WTC11 (cell line): ENCODE measurements around the gene AHR. TPM values are rescaled to one million over a fixed set of nuclear protein-coding genes. Genes with fewer than 3 reads are reported as not detected.

Experiments used
- ATAC-seq: fragments of 200-7000 bp; cut with Tn5 transposase; 2 replicates; pipeline ENCODE4 v1.10.0; 2021; ENCODE audit warnings: mild to moderate bottlenecking, moderate library complexity
- CTCF ChIA-PET: fragments of 300-600 bp; sonication (Branson Sonifier 250); formaldehyde crosslinking; loops from one replicate; lab custom pipeline; 2021; ENCODE audit warnings: antibody characterized with exemption; lab: Charles Lee
- POLR2A ChIA-PET: fragments of 350-600 bp; sonication (Branson Sonifier 250); formaldehyde crosslinking; loops from one replicate; lab custom pipeline; 2021; ENCODE audit warnings: antibody characterized with exemption; lab: Charles Lee
- DNase-seq: peaks from one replicate; pipeline ENCODE4 v3.0.0; 2021; ENCODE audit warnings: low spot score
- H3K27ac Mint-ChIP-seq: 2 replicates; pipeline ENCODE4 v1.8.0; 2021; ENCODE audit warnings: mixed read lengths
- H3K27me3 Mint-ChIP-seq: 2 replicates; pipeline ENCODE4 v1.8.0; 2021; ENCODE audit warnings: low read depth, mild to moderate bottlenecking, moderate library complexity, mixed read lengths
- H3K36me3 Mint-ChIP-seq: 2 replicates; pipeline ENCODE4 v1.8.0; 2021; ENCODE audit warnings: mixed read lengths
- H3K4me1 Mint-ChIP-seq: 2 replicates; pipeline ENCODE4 v1.8.0; 2022; ENCODE audit warnings: mixed read lengths
- H3K4me3 Mint-ChIP-seq: 2 replicates; pipeline ENCODE4 v1.8.0; 2021; ENCODE audit warnings: mild to moderate bottlenecking, moderate library complexity, mixed read lengths
- H3K9me3 Mint-ChIP-seq: 2 replicates; pipeline ENCODE4 v1.8.0; 2021; ENCODE audit warnings: mixed read lengths
- ATF1 ChIP-seq: sonication (generic); formaldehyde crosslinking; IDR thresholded peaks from 2 replicates; pipeline ENCODE4 v1.8.1; 2023; ENCODE audit warnings: mild to moderate bottlenecking, moderate library complexity, missing genetic modification reagents
- CTCF ChIP-seq: fragments of 200-600 bp; IDR thresholded peaks from 2 replicates; pipeline ENCODE4 v1.8.0; 2022; ENCODE audit warnings: antibody characterized with exemption
- E2F1 ChIP-seq: sonication (generic); formaldehyde crosslinking; IDR thresholded peaks from 2 replicates; pipeline ENCODE4 v1.8.0; 2022; ENCODE audit warnings: mild to moderate bottlenecking, missing genetic modification reagents
- ERG ChIP-seq: fragments of 250-450 bp; sonication (Bioruptor Pico); IDR thresholded peaks from 2 replicates; pipeline ENCODE4 v1.8.0; 2021; ENCODE audit warnings: mild to moderate bottlenecking
- ESRRA ChIP-seq: sonication (generic); formaldehyde crosslinking; IDR thresholded peaks from 2 replicates; pipeline ENCODE4 v1.8.1; 2022; ENCODE audit warnings: mild to moderate bottlenecking, missing genetic modification reagents, borderline replicate concordance
- ETV6 ChIP-seq: sonication (generic); formaldehyde crosslinking; IDR thresholded peaks from 2 replicates; pipeline ENCODE4 v1.8.1; 2022; ENCODE audit warnings: mild to moderate bottlenecking, missing genetic modification reagents
- NFATC4 ChIP-seq: fragments of 250-450 bp; sonication (Bioruptor Pico); IDR thresholded peaks from 2 replicates; pipeline ENCODE4 v1.9.0; 2021; ENCODE audit warnings: mild to moderate bottlenecking
- PREB ChIP-seq: sonication (generic); formaldehyde crosslinking; IDR thresholded peaks from 2 replicates; pipeline ENCODE4 v1.8.1; 2022; ENCODE audit warnings: mild to moderate bottlenecking, missing genetic modification reagents, moderate library complexity, borderline replicate concordance
- PRRX2 ChIP-seq: fragments of 250-450 bp; sonication (Bioruptor Pico); IDR thresholded peaks from 2 replicates; pipeline ENCODE4 v1.8.0; 2021; ENCODE audit warnings: mild to moderate bottlenecking
- SMAD3 ChIP-seq: sonication (generic); formaldehyde crosslinking; IDR thresholded peaks from 2 replicates; pipeline ENCODE4 v1.8.0; 2022; ENCODE audit warnings: missing genetic modification reagents, mild to moderate bottlenecking, borderline replicate concordance
- SP1 ChIP-seq: sonication (generic); formaldehyde crosslinking; conservative IDR thresholded peaks from 2 replicates; pipeline ENCODE4 v1.8.1; 2022; ENCODE audit warnings: missing genetic modification reagents
- STAT6 ChIP-seq: sonication (generic); formaldehyde crosslinking; conservative IDR thresholded peaks from 2 replicates; pipeline ENCODE4 v1.8.1; 2023; ENCODE audit warnings: mild to moderate bottlenecking, low read depth, missing genetic modification reagents, moderate library complexity
- TP53 ChIP-seq: sonication (generic); formaldehyde crosslinking; IDR thresholded peaks from 2 replicates; pipeline ENCODE4 v1.8.1; 2023; ENCODE audit warnings: mild to moderate bottlenecking, missing genetic modification reagents
- ZNF232 ChIP-seq: sonication (generic); formaldehyde crosslinking; IDR thresholded peaks from 2 replicates; pipeline ENCODE4 v1.8.0; 2022; ENCODE audit warnings: mild to moderate bottlenecking, missing genetic modification reagents
- ZNF317 ChIP-seq: sonication (generic); formaldehyde crosslinking; IDR thresholded peaks from 2 replicates; pipeline ENCODE4 v1.8.1; 2023; ENCODE audit warnings: low read depth, mild to moderate bottlenecking, moderate library complexity, missing genetic modification reagents, borderline replicate concordance
- ZNF396 ChIP-seq: fragments of 250-450 bp; sonication (Bioruptor Pico); IDR thresholded peaks from 2 replicates; pipeline ENCODE4 v1.8.0; 2021; ENCODE audit warnings: mild to moderate bottlenecking, moderate library complexity, borderline replicate concordance
- ZNF416 ChIP-seq: fragments of 250-450 bp; sonication (Bioruptor Pico); IDR thresholded peaks from 2 replicates; pipeline ENCODE4 v1.9.0; 2021; ENCODE audit warnings: mild to moderate bottlenecking, inconsistent platforms
- ZNF671 ChIP-seq: fragments of 250-450 bp; sonication (Bioruptor Pico); IDR thresholded peaks from 2 replicates; pipeline ENCODE4 v1.8.0; 2021; ENCODE audit warnings: mild to moderate bottlenecking
- total RNA-seq: library from RNA; stranded (reverse); gene quantifications from 3 replicates; pipeline ENCODE4 v1.2.3, GENCODE V29; 2021
- TF ChIP-seq, protein P1 (sequence below): sonication (generic); formaldehyde crosslinking; conservative IDR thresholded peaks from 2 replicates; pipeline ENCODE4 v1.8.1; 2022; ENCODE audit warnings: mild to moderate bottlenecking, missing genetic modification reagents

Gene AHR
- total RNA-seq, 1 experiment from 2014 or later: 5.8 TPM

DNA sequence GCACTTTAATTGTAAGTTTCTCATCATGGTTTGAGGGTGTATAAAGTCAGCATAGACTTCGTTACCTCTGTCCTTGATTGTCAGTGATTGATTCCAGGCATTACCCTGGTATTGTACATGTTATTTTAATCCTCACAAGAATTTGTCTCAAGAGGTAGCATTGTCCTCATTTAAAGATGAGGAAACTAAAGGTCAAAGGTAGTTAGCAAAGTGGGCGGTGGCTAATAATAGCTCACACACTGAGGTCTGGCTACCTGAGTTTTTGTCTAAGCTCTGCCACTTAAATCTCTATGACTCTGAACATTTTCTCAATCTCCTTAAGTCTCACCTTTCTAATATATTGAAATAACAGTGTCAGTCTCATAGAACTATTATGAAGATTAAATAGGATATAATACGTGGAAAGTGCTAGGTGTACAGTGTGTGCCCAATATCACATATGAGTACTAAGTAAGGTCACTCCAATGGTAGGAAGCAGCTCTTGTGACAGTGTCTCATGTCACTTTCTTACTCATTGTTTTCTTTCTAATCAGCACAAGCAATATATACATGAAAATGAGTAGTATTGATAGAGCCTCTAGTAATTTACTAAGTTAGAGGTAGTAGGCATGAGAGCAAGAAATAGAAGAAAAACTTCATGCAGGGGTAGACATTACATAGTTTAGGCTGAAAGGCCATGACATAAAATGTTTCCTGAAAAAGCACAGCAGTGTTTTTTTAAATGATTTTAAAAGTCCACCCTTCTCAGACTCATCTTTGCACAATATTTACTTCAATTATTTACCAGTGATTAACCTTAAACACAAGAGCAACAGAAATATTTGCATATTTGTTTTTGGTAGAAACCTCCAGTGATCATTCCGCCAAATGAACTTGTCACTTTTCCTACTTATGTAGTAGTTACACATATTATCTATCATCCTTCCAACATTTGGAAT, 21.0 kb downstream of the AHR start:
- no peak for DNase-seq
- ATAC-seq: no peak
- Mint-ChIP-seq H3K27ac (no peak overlapping the region), H3K4me3 (no peak overlapping the region), H3K9me3 (no peaks in the 10 kb centered on the region), H3K36me3 (no peaks in the 10 kb centered on the region), H3K4me1 (peaks cover 42% of the 10 kb centered on the region), H3K27me3 (no peaks in the 10 kb centered on the region)
- ChIA-PET CTCF (no interaction called here), POLR2A (no interaction called here)
- TF ChIP-seq ESRRA (CRISPR knock-in tag) (no peak), ZNF317 (CRISPR knock-in tag) (no peak), ATF1 (CRISPR knock-in tag) (no peak), ZNF232 (no peak), SMAD3 (no peak)

DNA sequence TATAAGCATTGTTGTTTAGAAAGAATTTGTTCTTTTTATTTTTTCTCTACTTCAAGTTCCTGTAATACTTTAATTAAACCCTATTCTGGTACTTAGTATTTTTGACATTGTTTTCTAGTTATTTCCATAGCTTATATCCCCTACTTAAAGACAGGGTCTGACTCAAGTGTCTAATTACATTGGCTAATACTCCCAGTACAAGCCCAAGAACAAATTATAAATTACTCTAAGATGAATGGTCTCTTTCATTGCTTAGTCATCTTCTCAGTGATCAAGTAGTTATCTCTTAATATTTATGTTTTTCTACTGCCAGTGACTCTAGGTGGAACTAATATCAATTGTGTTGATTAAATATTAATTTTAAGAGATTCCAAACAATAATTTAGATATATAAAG, 21.6 kb downstream of the AHR start:
- Mint-ChIP-seq H3K4me3 (no peak overlapping the region), H3K4me1 (peaks cover 37% of the 10 kb centered on the region), H3K36me3 (no peaks in the 10 kb centered on the region), H3K27me3 (no peaks in the 10 kb centered on the region), H3K27ac (no peak overlapping the region), H3K9me3 (no peaks in the 10 kb centered on the region)
- CTCF ChIA-PET: no interaction called here
- no peak for ATAC-seq
- POLR2A ChIA-PET: no interaction called here
- no peak for DNase-seq
- TF ChIP-seq CTCF (no peak), E2F1 (no peak), SP1 (CRISPR knock-in tag) (no peak), ZNF671 (CRISPR knock-in tag) (no peak), ERG (CRISPR knock-in tag) (no peak), PRRX2 (CRISPR knock-in tag) (no peak), ETV6 (CRISPR knock-in tag) (no peak), STAT6 (no peak), PREB (CRISPR knock-in tag) (no peak), ZNF416 (CRISPR knock-in tag) (no peak), ZNF317 (CRISPR knock-in tag) (no peak), TP53 (CRISPR knock-in tag) (no peak), ZNF396 (no peak), NFATC4 (no peak)
- TF ChIP-seq, protein P1, sequence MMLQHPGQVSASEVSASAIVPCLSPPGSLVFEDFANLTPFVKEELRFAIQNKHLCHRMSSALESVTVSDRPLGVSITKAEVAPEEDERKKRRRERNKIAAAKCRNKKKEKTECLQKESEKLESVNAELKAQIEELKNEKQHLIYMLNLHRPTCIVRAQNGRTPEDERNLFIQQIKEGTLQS (CRISPR knock-in tag): no peak
